Transverse colon (tissue), 4 donors: ENCODE data around the gene ARHGAP10. TPM values are rescaled to one million over a fixed set of nuclear protein-coding genes. Genes with fewer than 3 reads are reported as not detected.
"Not testable (repeated sequence)": the region's sequence is repeated elsewhere in the genome, so short reads cannot be mapped to it uniquely, and the experiment has no call there.

Source experiments
- DNase-seq: peaks from one replicate; pipeline ENCODE4 v3.0.0-alpha.2; 2019
- H3K27ac ChIP-seq, 4 donors: fragments of 200-600 bp; sonication (generic); 2 replicates each; pipeline ENCODE4 v1.5.1; 2016 to 2018; ENCODE audit warnings: inconsistent platforms in 4 of 4
- H3K27me3 ChIP-seq: fragments of 200-600 bp; sonication (generic); 2 replicates; pipeline ENCODE4 v1.5.1; 2017; ENCODE audit warnings: inconsistent platforms
- H3K36me3 ChIP-seq, 4 donors: fragments of 200-600 bp; sonication (generic); 2 replicates each; pipeline ENCODE4 v1.5.1; 2017 to 2019; ENCODE audit warnings: inconsistent platforms in 4 of 4
- H3K4me1 ChIP-seq, 4 donors: fragments of 200-600 bp; sonication (generic); 2 replicates each; pipeline ENCODE4 v1.5.1; 2017 to 2020; ENCODE audit warnings: inconsistent platforms in 4 of 4
- H3K4me3 ChIP-seq, 4 donors: fragments of 200-600 bp; sonication (generic); 1 replicate in 1 of 4; 2 replicates in 3 of 4; pipeline versions ENCODE4 v1.5.1 to v1.6.1; 2017 to 2019; ENCODE audit warnings: inconsistent platforms in 4 of 4
- H3K9me3 ChIP-seq, 2 donors: fragments of 200-600 bp; sonication (generic); 2 replicates each; pipeline ENCODE4 v1.5.1; 2017 to 2019; ENCODE audit warnings: inconsistent platforms in 2 of 2
- CTCF ChIP-seq, 5 experiments: fragments of 200-600 bp in 3 of 5; fragments of 450-650 bp in 2 of 5; sonication (generic) in 3 of 5; IDR thresholded peaks; 1 replicate in 2 of 5; 2 replicates in 3 of 5; pipeline ENCODE4 v1.5.1; 2016 to 2017; ENCODE audit warnings: antibody characterized with exemption in 5 of 5, inconsistent platforms in 3 of 5, mild to moderate bottlenecking in 2 of 5, moderate library complexity in 1 of 5
- EP300 ChIP-seq: sonication (generic); formaldehyde crosslinking; IDR thresholded peaks from one replicate; pipeline ENCODE4 v1.6.1; 2017; ENCODE audit warnings: antibody characterized with exemption, low read depth
- POLR2A ChIP-seq: fragments of 450-650 bp; IDR thresholded peaks from one replicate; pipeline ENCODE4 v1.6.1; 2016; ENCODE audit warnings: antibody characterized with exemption, mild to moderate bottlenecking, moderate library complexity
- POLR2AphosphoS5 ChIP-seq, 3 donors: sonication (generic); formaldehyde crosslinking; IDR thresholded peaks; one replicate each; pipeline ENCODE4 v1.6.1; 2016; ENCODE audit warnings: antibody characterized with exemption in 3 of 3
- WGBS, 2 donors: methylation state at CpG; one replicate each; pipeline ENCODE4 v1.1.5; 2018; ENCODE audit warnings: low coverage in 1 of 2; 5-methylcytosine and 5-hydroxymethylcytosine counted together
- in situ Hi-C, 4 donors: fragments of 200-750 bp; cut with MboI; loops; one replicate each; pipeline versions ENCODE4 v1.15.0 to v1.15.1; 2017; ENCODE audit warnings: low sequenced_read_pairs in 3 of 4, low pct_ligation_motif_present in 1 of 4, low pct_unique_long_range_greater_than_20kb in 1 of 4
- intact Hi-C: fragments of 100-400 bp; cut with DNase I; formaldehyde crosslinking; loops from one replicate; pipeline ENCODE4 v1.15.1; 2023; ENCODE audit warnings: low total_unique reads
- total RNA-seq, 4 donors: library from RNA; depleted of rRNA; stranded (reverse); fragments of >200 nt; gene quantifications; one replicate each; pipeline ENCODE4 v1.1.0, GENCODE V29; 2016

The ARHGAP10 gene
- total RNA-seq, 4 donors from 2014 or later = 14.7 to 27.3 (median 22.9) TPM

DNA sequence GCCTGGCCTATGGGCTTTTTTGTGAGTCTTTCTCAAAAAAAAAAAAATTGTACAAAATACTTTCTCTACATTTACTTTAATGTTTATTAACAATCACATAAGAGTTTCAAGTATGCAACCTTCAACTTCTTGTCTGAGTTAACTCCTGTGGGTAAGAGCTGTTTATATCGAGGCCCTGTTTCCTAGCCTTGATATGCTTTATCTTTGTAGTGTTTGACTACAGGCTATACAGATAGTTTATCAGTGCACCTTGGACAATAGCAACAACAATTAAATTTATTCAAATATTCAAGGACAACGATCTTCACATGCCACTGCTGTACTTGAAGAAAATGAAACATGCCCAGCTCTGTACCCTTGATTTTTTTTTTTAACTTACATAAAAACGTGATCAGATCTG lies 178.4 kb downstream of the ARHGAP10 start:
- H3K27ac ChIP-seq = no peak overlapping the region
- no peak for TF ChIP-seq EP300
- H3K9me3 ChIP-seq = no peaks in the 10 kb centered on the region
- H3K27me3 ChIP-seq = no peaks in the 10 kb centered on the region
- H3K36me3 ChIP-seq = no peaks in the 10 kb centered on the region
- DNase-seq = no peak
- no peak overlapping the region for H3K4me3 ChIP-seq
- no peaks in the 10 kb centered on the region for H3K4me1 ChIP-seq
- WGBS, 2 donors = 51 to 69% methylated on average over 3 of the region's 3 CpGs
- in situ Hi-C loops = no loop called here
- intact Hi-C loops = loop anchor here (5.0 kb wide), 1 partner anchor 748 kb away; no protein-coding TSS in a partner anchor

GRCh38 chr4:147912106-147912505 lies 180.2 kb downstream of the ARHGAP10 start:
- H3K4me1 ChIP-seq, DNase-seq, H3K9me3 ChIP-seq, H3K27ac ChIP-seq, in situ Hi-C loops, H3K4me3 ChIP-seq, H3K27me3 ChIP-seq, H3K36me3 ChIP-seq: not testable (repeated sequence)
- intact Hi-C loops = loop anchor here (5.0 kb wide), 1 partner anchor 750 kb away; no protein-coding TSS in a partner anchor
- WGBS, 2 donors = 96 to 100% methylated on average over 2 of the region's 2 CpGs

GRCh38 chr4:147913137-147913536 lies 181.2 kb downstream of the ARHGAP10 start:
- Histone ChIP-seq H3K4me1 (no peaks in the 10 kb centered on the region), H3K36me3 (no peaks in the 10 kb centered on the region), H3K27ac (no peak overlapping the region), H3K27me3 (no peaks in the 10 kb centered on the region), H3K4me3 (no peak overlapping the region), H3K9me3 (no peaks in the 10 kb centered on the region)
- 76 to 90% methylated on average over 2 of the region's 2 CpGs for WGBS, 2 donors
- in situ Hi-C loops = no loop called here
- intact Hi-C loops = loop anchor here (5.0 kb wide), 1 partner anchor 751 kb away; no protein-coding TSS in a partner anchor
- TF ChIP-seq CTCF (IDR thresholded peaks at IDR 0.05) = no peak
- TF ChIP-seq POLR2A = no peak
- TF ChIP-seq EP300 = no peak
- no peak for TF ChIP-seq POLR2AphosphoS5 (IDR thresholded peaks at IDR 0.05)
- DNase-seq = no peak

- no peak for DNase-seq
- Histone ChIP-seq H3K36me3 (no peaks in the 10 kb centered on the region), H3K27me3 (no peaks in the 10 kb centered on the region), H3K9me3 (no peaks in the 10 kb centered on the region), H3K4me3 (no peak overlapping the region), H3K4me1 (no peaks in the 10 kb centered on the region), H3K27ac (no peak overlapping the region)
- TF ChIP-seq POLR2AphosphoS5 (IDR thresholded peaks at IDR 0.05) = no peak
- TF ChIP-seq CTCF (IDR thresholded peaks at IDR 0.05) = no peak
- no peak for TF ChIP-seq EP300
- no peak for TF ChIP-seq POLR2A
- in situ Hi-C loops (no loop called here), intact Hi-C loops (no loop called here)
- WGBS, 2 donors = 63 to 76% methylated on average over 2 to 4 of the region's 4 CpGs
Observed at GRCh38 chr4:147916351-147916750, 184.5 kb downstream of the ARHGAP10 start.

DNA sequence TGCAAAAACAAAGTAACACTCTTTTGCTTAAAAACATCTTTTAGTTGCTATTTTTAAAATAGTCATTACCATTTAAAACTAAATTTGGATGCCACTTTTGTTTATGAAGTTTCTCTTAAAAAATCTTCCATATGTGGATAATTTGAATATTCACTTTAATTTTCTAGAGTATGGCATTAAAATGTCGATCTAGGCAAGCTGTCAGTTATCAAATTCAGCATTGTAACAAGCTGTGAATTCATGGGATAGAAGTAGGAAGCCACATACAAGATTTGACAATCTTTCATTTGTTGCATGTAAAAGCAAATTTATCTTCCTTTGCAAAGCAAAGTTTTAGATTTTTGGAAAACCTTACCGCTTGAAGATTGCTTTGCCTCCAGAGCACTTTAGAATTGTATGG lies 191.5 kb downstream of the ARHGAP10 start:
- Histone ChIP-seq H3K4me3 (no peak overlapping the region), H3K27me3 (no peaks in the 10 kb centered on the region), H3K27ac (no peak overlapping the region), H3K36me3 (no peaks in the 10 kb centered on the region), H3K4me1 (peaks cover 0 to 7% (median 0%) of the 10 kb centered on the region in 4 donors), H3K9me3 (no peaks in the 10 kb centered on the region)
- WGBS, 2 donors = 76 to 86% methylated on average over 2 of the region's 2 CpGs
- in situ Hi-C loops = no loop called here
- no peak for TF ChIP-seq EP300
- no peak for TF ChIP-seq POLR2AphosphoS5 (IDR thresholded peaks at IDR 0.05)
- TF ChIP-seq CTCF (IDR thresholded peaks at IDR 0.05) = no peak
- no peak for TF ChIP-seq POLR2A
- intact Hi-C loops = no loop called here
- DNase-seq = no peak
